NT2/D1 (cell line): ENCODE measurements around the gene BNC2.

Source experiments
- SUZ12 ChIP-seq: IDR thresholded peaks from 2 replicates; pipeline ENCODE4 v1.6.1; 2011; ENCODE audit not compliant: insufficient read length, insufficient read depth; ENCODE audit errors: extremely low read depth
- YY1 ChIP-seq: IDR thresholded peaks from 2 replicates; pipeline ENCODE4 v1.6.1; 2011; ENCODE audit not compliant: insufficient read length, insufficient read depth
- ZNF274 ChIP-seq: IDR thresholded peaks from 2 replicates; pipeline ENCODE4 v1.6.1; 2011; ENCODE audit warnings: mild to moderate bottlenecking, low read depth, low read length

- TF ChIP-seq YY1 (no peak), ZNF274 (no peak), SUZ12 (no peak)
These were observed 273.3 kb downstream of the BNC2 start for GRCh38 chr9:16597136-16597535.
